ENCODE data around the gene HNRNPM. TPM values are rescaled to one million over a fixed set of nuclear protein-coding genes. Genes with fewer than 3 reads are reported as not detected.

HNRNPM gene
- total and polyA plus RNA-seq, 9 donors, result 88.2 to 285 (median 180) TPM

DNA sequence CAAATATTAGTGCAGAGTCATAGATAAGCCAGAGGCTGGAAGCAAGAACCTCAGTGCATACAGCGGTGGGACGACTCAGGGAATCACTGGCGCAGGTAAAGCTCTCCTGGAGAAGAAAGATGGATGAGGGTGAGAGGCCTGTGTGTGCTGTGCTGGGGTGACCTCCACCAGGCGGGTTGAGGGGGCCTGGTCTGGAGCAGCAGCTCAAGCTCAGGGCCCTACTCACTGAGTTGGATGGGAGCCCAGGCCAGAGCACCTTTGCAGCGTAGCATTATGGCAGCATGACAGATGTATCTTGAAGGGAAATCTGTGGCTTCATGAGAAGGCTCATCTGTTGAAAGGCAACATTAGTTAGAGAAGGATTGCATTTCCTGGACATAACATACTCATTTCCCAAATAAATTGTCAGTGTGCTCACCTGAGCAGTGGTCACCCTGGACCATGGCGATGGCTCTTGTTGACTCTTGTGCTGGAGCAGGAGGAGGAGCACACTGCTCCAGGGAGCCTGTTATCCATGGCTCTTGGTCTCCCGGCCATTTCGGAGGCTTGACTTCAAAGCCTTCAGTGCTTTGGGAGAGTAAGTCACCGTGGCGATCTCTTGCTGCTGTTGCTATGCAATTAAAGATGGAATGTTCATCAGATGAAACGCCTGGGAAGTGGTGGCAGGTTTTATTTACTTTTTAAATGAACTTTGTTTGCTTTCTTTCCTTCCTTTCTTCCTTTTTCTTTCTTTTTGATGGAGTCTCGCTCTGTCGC is 25.0 kb downstream of the HNRNPM start:
- no peak for DNase-seq

DNA sequence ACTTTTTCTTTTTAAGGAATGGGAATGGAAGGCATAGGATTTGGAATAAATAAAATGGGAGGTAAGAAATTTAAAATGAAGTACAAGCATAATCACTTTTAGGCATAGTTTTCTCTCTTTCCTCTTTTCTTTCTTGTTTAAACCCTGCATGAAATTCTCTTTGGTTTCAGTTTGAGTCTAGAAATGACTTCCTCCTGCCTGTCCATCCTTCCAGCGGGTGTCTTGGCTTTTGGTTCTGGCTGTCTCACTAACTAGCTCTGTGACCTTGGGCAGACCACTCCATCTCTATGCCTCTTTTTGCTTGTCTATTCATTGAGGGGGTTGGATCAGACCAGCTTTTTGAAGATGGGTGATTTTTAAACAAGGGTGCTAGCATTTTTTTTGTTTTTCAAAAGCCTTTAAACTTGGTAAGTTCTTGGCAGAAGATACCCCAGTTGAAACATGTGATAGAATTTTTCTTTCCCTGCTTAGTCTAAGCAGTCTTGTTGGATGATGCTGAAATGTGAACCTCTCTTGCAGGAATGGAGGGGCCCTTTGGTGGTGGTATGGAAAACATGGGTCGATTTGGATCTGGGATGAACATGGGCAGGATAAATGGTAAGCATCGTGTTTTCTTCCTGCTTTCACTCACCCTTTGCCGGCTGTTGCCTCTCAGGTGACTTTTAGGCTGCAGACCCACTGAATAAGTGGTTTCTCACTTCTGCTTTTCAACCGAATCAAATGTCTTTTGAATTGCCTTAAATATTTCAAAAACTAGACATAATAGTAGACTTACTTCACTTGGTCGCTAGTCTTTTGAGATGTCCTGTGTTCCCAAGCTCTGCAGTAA is 29.1 kb downstream of the HNRNPM start:
- H3K9me3 ChIP-seq, result no peaks in the 10 kb centered on the region
- DNase-seq, result no peak
- intact Hi-C loops (cut with DNase I), result no loop called here
- no peaks in the 10 kb centered on the region for H3K27me3 ChIP-seq
- no peak overlapping the region for H3K27ac ChIP-seq
- H3K4me1 ChIP-seq (ENCODE audit: insufficient read depth), result peaks cover 1% of the 10 kb centered on the region
- TF ChIP-seq EP300 (IDR thresholded peaks at IDR 0.05), result no peak
- no peak for TF ChIP-seq POLR2A (IDR thresholded peaks at IDR 0.05)
- TF ChIP-seq, protein P1, sequence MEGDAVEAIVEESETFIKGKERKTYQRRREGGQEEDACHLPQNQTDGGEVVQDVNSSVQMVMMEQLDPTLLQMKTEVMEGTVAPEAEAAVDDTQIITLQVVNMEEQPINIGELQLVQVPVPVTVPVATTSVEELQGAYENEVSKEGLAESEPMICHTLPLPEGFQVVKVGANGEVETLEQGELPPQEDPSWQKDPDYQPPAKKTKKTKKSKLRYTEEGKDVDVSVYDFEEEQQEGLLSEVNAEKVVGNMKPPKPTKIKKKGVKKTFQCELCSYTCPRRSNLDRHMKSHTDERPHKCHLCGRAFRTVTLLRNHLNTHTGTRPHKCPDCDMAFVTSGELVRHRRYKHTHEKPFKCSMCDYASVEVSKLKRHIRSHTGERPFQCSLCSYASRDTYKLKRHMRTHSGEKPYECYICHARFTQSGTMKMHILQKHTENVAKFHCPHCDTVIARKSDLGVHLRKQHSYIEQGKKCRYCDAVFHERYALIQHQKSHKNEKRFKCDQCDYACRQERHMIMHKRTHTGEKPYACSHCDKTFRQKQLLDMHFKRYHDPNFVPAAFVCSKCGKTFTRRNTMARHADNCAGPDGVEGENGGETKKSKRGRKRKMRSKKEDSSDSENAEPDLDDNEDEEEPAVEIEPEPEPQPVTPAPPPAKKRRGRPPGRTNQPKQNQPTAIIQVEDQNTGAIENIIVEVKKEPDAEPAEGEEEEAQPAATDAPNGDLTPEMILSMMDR (IDR thresholded peaks at IDR 0.05), result no peak
- H3K36me3 ChIP-seq, result no peaks in the 10 kb centered on the region
- no peak overlapping the region for H3K4me3 ChIP-seq
- 64 to 79% (median 74%) methylated on average over 6 of the region's 6 CpGs for WGBS, 3 donors

More for the DNA sequence above, 25.0 kb downstream of the HNRNPM start:
- no peak overlapping the region for H3K27ac ChIP-seq
- TF ChIP-seq, protein P1 (IDR thresholded peaks at IDR 0.05), result no peak
- TF ChIP-seq POLR2A (IDR thresholded peaks at IDR 0.05) (no peak), EP300 (IDR thresholded peaks at IDR 0.05) (no peak)
- H3K9me3 ChIP-seq, result no peaks in the 10 kb centered on the region
- no peak overlapping the region for H3K4me3 ChIP-seq
- H3K36me3 ChIP-seq, result no peaks in the 10 kb centered on the region
- no peaks in the 10 kb centered on the region for H3K4me1 ChIP-seq (ENCODE audit: insufficient read depth)
- H3K27me3 ChIP-seq, result no peaks in the 10 kb centered on the region
- intact Hi-C loops (cut with DNase I), result no loop called here
- 86 to 87% (median 86%) methylated on average over 13 of the region's 13 CpGs for WGBS, 3 donors

DNA sequence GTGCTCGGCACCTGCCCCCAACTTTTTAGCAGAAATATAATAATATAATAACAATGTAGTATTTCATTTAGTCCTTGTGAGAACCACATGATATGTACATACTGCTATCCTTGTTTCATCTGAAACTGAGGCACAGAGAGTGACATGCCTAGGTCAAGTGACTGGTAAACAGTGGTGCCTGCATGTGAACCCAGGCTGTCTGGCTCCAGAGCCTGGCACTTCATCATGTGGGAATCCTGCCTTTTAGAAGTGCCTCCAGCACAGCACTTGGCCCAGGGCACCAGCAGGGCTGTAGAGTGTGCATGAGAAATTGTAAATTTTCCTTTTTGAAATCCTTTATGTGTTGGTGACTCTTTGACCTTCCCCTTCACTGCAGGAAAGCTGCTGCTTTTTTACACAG is 30.2 kb downstream of the HNRNPM start:
- no peak overlapping the region for H3K27ac ChIP-seq
- no peak overlapping the region for H3K4me3 ChIP-seq
- H3K4me1 ChIP-seq (ENCODE audit: insufficient read depth), result peaks cover 1% of the 10 kb centered on the region
- TF ChIP-seq, protein P1 (IDR thresholded peaks at IDR 0.05), result no peak
- intact Hi-C loops (cut with DNase I), result no loop called here
- WGBS, 3 donors, result 89 to 94% (median 91%) methylated on average over 1 of the region's 1 CpG
- no peaks in the 10 kb centered on the region for H3K27me3 ChIP-seq
- DNase-seq, result no peak
- no peaks in the 10 kb centered on the region for H3K36me3 ChIP-seq
- no peaks in the 10 kb centered on the region for H3K9me3 ChIP-seq

DNA sequence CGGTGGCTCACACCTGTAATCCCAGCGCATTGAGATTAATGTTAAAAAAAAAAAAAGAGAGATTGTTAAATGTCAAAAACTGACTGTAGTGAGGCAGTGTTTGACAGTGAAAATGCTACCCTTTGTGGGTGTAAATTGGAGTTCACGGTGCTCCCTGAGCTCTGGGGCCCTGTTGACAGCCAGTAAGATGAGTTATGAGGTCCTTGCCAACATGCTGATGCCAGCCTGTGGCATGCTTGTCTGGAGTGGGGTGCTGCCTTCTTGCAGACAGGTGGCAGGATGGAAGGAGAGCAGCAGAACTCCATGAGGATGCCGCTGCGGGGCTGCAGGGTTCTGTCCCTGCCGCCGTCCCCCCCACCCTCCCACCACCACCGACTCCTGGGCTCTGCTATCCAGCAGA is 31.7 kb downstream of the HNRNPM start:
- no peaks in the 10 kb centered on the region for H3K27me3 ChIP-seq
- peaks cover 4% of the 10 kb centered on the region for H3K4me1 ChIP-seq (ENCODE audit: insufficient read depth)
- H3K36me3 ChIP-seq, result no peaks in the 10 kb centered on the region
- 63 to 80% (median 72%) methylated on average over 8 of the region's 8 CpGs for WGBS, 3 donors
- no peak overlapping the region for H3K27ac ChIP-seq
- H3K4me3 ChIP-seq, result no peak overlapping the region
- TF ChIP-seq, protein P1 (IDR thresholded peaks at IDR 0.05), result no peak
- TF ChIP-seq POLR2A (IDR thresholded peaks at IDR 0.05), result no peak
- no peak for TF ChIP-seq EP300 (IDR thresholded peaks at IDR 0.05)
- no peak for DNase-seq
- intact Hi-C loops (cut with DNase I), result no loop called here
- H3K9me3 ChIP-seq, result no peaks in the 10 kb centered on the region

All from ovary (tissue), 9 donors.